PFSK-1 (cell line): Measurements from ENCODE around the gene GPC6.

Experiments used
- FOXP2 ChIP-seq: optimal IDR thresholded peaks from 2 replicates; pipeline ENCODE3; 2011; ENCODE audit warnings: borderline replicate concordance, control low read depth, inconsistent platforms; ENCODE audit not compliant: insufficient read depth; ENCODE audit errors: extremely low read length, extremely low read depth
- POLR2AphosphoS5 ChIP-seq: IDR thresholded peaks from 2 replicates; pipeline ENCODE4 v1.6.1; 2012; ENCODE audit warnings: low read depth, mild to moderate bottlenecking, control low read depth, low read length, moderate library complexity
- REST ChIP-seq, 2 experiments: IDR thresholded peaks; 2 replicates each; pipeline versions ENCODE4 v1.6.1 to v1.8.0; 2011 to 2012; ENCODE audit warnings: low read depth in 2 of 2, low read length in 2 of 2, control low read depth in 1 of 2, inconsistent platforms in 1 of 2, mild to moderate bottlenecking in 1 of 2, moderate library complexity in 1 of 2; ENCODE audit not compliant: insufficient read depth in 1 of 2
- SIN3A ChIP-seq: IDR thresholded peaks from 2 replicates; pipeline ENCODE4 v1.6.1; 2012; ENCODE audit warnings: mild to moderate bottlenecking, low read length, moderate library complexity, borderline replicate concordance; ENCODE audit not compliant: insufficient read depth
- TAF1 ChIP-seq: IDR thresholded peaks from 2 replicates; pipeline ENCODE4 v1.6.1; 2012; ENCODE audit warnings: low read length, control low read depth, borderline replicate concordance; ENCODE audit not compliant: insufficient read depth

The GPC6 gene

GRCh38 chr13:94122300-94122915 lies 895.8 kb downstream of the GPC6 start:
- no peak for TF ChIP-seq SIN3A
- no peak for TF ChIP-seq TAF1
- no peak for TF ChIP-seq FOXP2
- TF ChIP-seq POLR2AphosphoS5 = no peak
- no peak for TF ChIP-seq REST (IDR thresholded peaks at IDR 0.05; ENCODE audit: insufficient read depth in 1 of 2, low read depth in 2 of 2, low read length in 2 of 2)

GRCh38 chr13:94123557-94123956 lies 897.0 kb downstream of the GPC6 start:
- TF ChIP-seq POLR2AphosphoS5 (no peak), FOXP2 (no peak), SIN3A (no peak), REST (IDR thresholded peaks at IDR 0.05; ENCODE audit: insufficient read depth in 1 of 2, low read depth in 2 of 2, low read length in 2 of 2) (no peak), TAF1 (no peak)

- no peak for TF ChIP-seq TAF1
- no peak for TF ChIP-seq SIN3A
- no peak for TF ChIP-seq POLR2AphosphoS5
- no peak for TF ChIP-seq REST (IDR thresholded peaks at IDR 0.05; ENCODE audit: insufficient read depth in 1 of 2, low read depth in 2 of 2, low read length in 2 of 2)
- no peak for TF ChIP-seq FOXP2
Measured at GRCh38 chr13:94128430-94128829, 901.8 kb downstream of the GPC6 start.

- TF ChIP-seq REST (IDR thresholded peaks at IDR 0.05; ENCODE audit: insufficient read depth in 1 of 2, low read depth in 2 of 2, low read length in 2 of 2) = no peak
- TF ChIP-seq TAF1 = no peak
- no peak for TF ChIP-seq FOXP2
- TF ChIP-seq SIN3A = no peak
- no peak for TF ChIP-seq POLR2AphosphoS5
Measured at GRCh38 chr13:94129490-94129894, 902.9 kb downstream of the GPC6 start.
